Measurements from ENCODE around the gene MAP4K2.

Gene MAP4K2

DNA sequence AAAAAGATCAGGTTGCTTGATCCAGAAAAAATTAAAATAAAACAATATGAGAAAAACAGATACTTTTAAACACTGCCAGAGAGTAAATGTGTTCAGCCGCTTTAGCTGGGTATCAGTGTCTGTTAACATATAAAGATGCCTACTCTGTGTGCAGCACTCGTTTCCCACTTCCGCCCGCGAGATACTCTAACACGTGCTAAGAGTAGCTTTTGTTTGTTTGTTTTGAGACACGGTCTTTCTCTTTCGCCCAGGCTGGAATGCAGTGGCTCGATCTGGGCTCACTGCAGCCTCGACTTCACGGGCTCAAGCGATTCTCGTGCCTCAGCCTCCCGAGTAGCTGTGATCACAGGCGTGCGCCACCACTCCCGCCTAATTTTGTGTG is 7.9 kb upstream of the MAP4K2 start:
- no peak for DNase-seq

GRCh38 chr11:64810271-64810890 is 7.4 kb upstream of the MAP4K2 start, which contains the start of gene MEN1:
MEN1 (minus strand) TSS chr11:64810551; CDS start chr11:64810109, 442 bp downstream.
- DNase-seq, result peak; percentile 84

- peak; percentile 22 for DNase-seq
Measured at GRCh38 chr11:64809781-64810241, 6.8 kb upstream of the MAP4K2 start.

DNA sequence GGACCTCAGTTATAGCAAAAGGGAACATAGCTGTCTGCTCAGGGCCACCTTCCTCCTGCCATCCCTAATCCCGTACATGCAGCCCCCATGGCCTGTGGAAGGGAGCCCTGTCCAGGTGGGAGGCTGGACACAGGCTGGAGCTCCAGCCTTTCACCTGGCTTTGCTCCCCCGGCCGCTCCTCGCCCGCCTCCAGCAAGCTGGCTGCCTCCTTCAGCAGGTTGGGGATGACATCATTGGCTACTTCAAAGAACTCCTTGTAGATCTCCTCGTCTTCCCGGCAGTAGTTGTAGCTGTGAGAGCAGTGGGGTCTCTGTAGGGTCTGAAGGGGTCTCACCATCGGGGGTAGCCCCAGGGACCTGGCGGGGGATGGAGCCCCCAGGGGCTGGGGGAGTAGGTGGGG is 2.5 kb upstream of the MAP4K2 start:
- DNase-seq, result no peak

- no peak for DNase-seq
Measured at GRCh38 chr11:64804346-64805210, 1.6 kb upstream of the MAP4K2 start.

DNA sequence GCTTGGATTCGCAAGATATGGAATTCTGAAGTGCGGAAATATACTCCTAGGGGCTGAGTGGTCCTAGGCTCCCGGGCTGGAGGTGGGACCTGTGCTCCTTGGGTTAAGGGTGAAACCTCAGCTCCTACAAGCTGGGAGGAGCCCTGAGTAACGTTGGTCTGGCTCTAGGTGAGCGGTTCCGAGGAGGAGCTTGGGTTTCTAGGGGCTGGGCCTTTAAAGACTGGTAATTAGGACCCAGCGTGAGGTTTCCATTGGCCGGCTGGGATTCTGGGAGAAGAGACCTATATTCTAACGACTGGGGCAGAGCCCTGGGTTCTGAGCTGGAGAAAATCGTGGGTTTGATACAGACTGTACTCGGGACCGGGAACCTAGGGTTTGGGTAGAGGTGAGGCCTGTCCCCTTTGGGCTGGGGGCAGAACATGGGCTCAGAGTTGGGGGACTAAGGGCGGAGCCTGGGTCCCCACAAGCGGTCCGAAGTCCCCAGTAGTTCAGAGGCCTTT is 882 bp upstream of the MAP4K2 start:
- DNase-seq, result no peak

- DNase-seq, result peak; percentile 47
Measured at GRCh38 chr11:64802370-64803157, 450 bp downstream of the MAP4K2 start.

DNA sequence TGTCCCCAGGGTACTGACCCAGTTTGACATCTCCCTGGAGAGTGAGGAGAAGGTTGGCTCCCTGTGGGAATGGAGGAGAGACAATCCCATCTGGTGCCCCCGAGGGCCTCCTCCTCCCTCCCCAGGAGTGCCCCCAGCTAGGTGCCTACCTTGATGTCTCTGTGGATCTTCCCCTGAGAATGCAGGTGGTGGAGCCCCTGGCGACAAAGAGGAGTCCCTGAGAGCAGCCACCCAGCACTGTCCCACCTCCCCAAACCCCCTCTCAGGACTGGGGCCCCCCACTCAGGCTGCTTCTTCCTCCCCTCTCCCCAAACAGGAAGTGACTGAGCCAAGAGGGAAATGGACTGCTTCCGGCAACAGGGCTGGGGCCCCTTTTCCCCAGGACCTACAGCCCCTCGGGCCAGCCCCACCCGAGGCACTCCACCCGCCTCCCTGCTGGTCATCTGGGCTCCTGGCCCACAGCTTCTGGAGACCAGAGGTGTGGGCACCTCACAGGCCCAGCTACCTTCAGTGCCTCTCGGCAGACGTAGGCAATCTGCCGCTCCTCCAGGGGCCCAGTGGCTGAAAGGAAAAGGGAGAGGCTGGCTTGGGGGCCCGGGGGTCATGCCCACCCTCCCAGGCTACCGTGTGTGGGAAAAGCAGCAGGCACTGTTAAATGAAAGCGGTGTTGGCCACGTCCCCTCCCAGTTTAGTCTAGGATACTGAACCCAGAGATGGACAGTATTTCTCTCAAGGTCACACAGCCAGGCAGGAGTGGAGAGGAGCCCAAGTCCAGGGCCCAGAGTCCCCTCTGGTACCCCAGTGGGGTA is 1.2 kb downstream of the MAP4K2 start:
- no peak for DNase-seq

GRCh38 chr11:64801158-64801464 is 1.9 kb downstream of the MAP4K2 start:
- DNase-seq, result no peak

- no peak for DNase-seq
Measured at GRCh38 chr11:64800303-64801157, 2.5 kb downstream of the MAP4K2 start.

GRCh38 chr11:64799623-64800302 is 3.3 kb downstream of the MAP4K2 start:
- no peak for DNase-seq

GRCh38 chr11:64799256-64799622 is 3.8 kb downstream of the MAP4K2 start:
- no peak for DNase-seq

DNA sequence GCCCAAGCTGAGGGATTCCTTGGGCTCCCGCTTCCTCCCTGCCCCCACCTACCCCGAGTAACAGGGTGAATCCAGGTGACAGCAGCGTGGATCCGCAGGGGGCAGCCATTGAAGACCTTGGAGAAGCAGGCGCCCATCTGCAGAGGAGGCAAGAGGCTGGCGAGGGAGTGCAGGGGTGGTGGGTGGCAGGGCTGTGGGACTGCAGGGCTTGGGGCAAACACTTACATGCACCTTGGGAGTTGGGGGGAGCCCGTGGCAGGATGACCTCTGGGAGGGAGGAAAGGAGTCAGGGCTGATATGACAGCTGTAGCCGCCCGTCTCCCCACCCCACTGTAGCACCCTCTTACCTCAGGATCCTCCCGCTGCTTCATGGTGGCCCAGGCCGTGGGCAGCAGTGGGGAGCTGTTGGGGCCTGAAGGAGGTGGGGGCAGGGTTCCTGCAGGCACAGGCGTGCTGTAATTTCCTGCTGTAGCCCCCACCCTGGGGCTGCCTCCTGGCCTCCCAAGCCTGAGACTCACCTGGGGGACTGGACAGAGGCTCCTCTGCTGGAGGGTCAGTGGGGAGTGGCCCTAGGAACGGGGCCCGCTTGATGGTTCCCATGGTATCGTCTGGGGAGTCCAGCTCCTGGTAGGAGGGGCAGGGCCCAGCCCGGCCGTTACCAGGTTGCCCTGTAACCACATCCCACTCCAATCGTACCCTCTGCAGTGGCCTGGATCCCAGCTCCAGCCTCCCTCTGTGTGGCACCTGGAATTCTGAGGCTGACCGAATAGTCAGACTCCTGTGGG is 6.1 kb downstream of the MAP4K2 start:
- DNase-seq, result no peak

- no peak for DNase-seq
Measured at GRCh38 chr11:64796047-64796756, 6.8 kb downstream of the MAP4K2 start.

DNA sequence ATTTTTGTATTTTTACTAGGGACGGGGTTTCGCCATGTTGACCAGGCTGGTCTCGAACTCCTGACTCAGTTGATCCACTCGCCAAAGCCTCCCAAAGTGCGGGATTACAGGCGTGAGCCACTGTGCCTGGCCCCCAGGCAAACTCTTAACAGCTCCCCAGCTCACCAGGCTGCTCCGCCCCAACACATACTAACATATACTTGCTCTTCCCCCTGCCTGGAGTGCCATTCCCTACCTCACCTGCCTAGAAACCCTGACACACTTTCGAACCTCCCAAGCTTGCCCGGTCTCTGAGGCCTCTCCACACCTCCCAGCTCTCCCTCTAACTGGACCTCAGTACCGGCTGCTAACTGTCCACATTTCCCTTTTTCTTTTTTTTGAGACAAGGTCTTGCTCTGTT is 8.5 kb downstream of the MAP4K2 start:
- no peak for DNase-seq

- DNase-seq, result no peak
Measured at GRCh38 chr11:64793271-64794160, 9.5 kb downstream of the MAP4K2 start.

GRCh38 chr11:64792482-64792881 is 10.5 kb downstream of the MAP4K2 start:
- no peak for DNase-seq

- DNase-seq, result no peak
Measured at GRCh38 chr11:64791781-64792291, 11.2 kb downstream of the MAP4K2 start.

Measured in stimulated activated CD4-positive, alpha-beta T cell treated with anti-CD3 and anti-CD28 coated beads, Interleukin-4, amount 100 ng/mL, for 24 hours (primary cell).